ENCODE data around the gene PLIN1.

DNA sequence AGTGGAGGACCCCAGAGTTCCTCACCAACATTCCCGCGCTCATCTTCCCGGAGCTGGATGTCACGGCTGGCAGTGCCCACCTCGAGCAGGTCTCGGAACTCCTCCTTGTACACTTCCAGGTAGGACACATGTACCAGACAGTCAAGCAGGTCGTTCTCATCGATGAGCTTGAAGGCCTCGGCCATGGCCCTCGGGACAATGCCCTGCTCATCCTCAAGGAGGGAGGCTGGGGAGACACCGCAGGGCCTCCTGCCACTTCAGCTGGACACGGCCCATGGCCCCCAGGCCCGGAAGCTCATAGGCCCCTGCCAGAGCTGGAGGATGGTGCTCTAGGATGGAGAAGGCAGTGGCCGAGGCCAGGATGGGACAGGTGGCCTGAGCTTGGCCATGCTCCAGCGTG, 29.5 kb downstream of the PLIN1 start:
- TF ChIP-seq CTCF (IDR thresholded peaks at IDR 0.05; ENCODE audit: low read length) (no peak), EZH2 (IDR thresholded peaks at IDR 0.05; ENCODE audit: borderline replicate concordance, low read length) (no peak)
